Pulmonary artery endothelial cell (primary cell): ENCODE measurements around the gene MARF1. TPM values are rescaled to one million over a fixed set of nuclear protein-coding genes. Genes with fewer than 3 reads are reported as not detected.
"Not testable (repeated sequence)": the region's sequence is repeated elsewhere in the genome, so short reads cannot be mapped to it uniquely, and the experiment has no call there.

Experiments
- DNase-seq: peaks from one replicate; pipeline ENCODE4 v3.0.0-alpha.2; 2011; ENCODE audit warnings: low read depth, low spot score
- total RNA-seq: library from RNA; depleted of rRNA; stranded (reverse); fragments of >200 nt; gene quantifications from 2 replicates; pipeline ENCODE4 v1.2.3, GENCODE V29; 2014

Gene MARF1
- total RNA-seq, 1 donor from 2014 or later = 11.2 TPM

- DNase-seq = not testable (repeated sequence)
Observed at GRCh38 chr16:15573896-15574613, 68.9 kb downstream of the MARF1 start.

- DNase-seq = no peak
Observed at GRCh38 chr16:15573274-15573895, 69.6 kb downstream of the MARF1 start.

- no peak for DNase-seq
Observed at GRCh38 chr16:15572329-15573001, 70.5 kb downstream of the MARF1 start.

GRCh38 chr16:15571557-15571956 lies 71.4 kb downstream of the MARF1 start:
- no peak for DNase-seq

- not testable (repeated sequence) for DNase-seq
Observed at GRCh38 chr16:15570666-15571065, 72.3 kb downstream of the MARF1 start.

GRCh38 chr16:15567823-15568222 lies 75.1 kb downstream of the MARF1 start:
- no peak for DNase-seq

- DNase-seq = no peak
Observed at GRCh38 chr16:15566095-15566494, 76.9 kb downstream of the MARF1 start.

GRCh38 chr16:15564604-15565339 lies 78.2 kb downstream of the MARF1 start:
- no peak for DNase-seq

- DNase-seq = no peak
Observed at GRCh38 chr16:15559176-15559575, 83.8 kb downstream of the MARF1 start.

- no peak for DNase-seq
Observed at GRCh38 chr16:15557258-15557657, 85.7 kb downstream of the MARF1 start.

- DNase-seq = no peak
Observed at GRCh38 chr16:15556130-15556529, 86.8 kb downstream of the MARF1 start.

- no peak for DNase-seq
Observed at GRCh38 chr16:15553313-15554088, 89.5 kb downstream of the MARF1 start.

GRCh38 chr16:15552507-15552906 lies 90.4 kb downstream of the MARF1 start:
- DNase-seq = no peak

- DNase-seq = no peak
Observed at GRCh38 chr16:15548482-15548891, 94.5 kb downstream of the MARF1 start.

- DNase-seq = no peak
Observed at GRCh38 chr16:15547768-15548096, 95.2 kb downstream of the MARF1 start.

- DNase-seq = not testable (repeated sequence)
Observed at GRCh38 chr16:15547072-15547767, 95.7 kb downstream of the MARF1 start.

- no peak for DNase-seq
Observed at GRCh38 chr16:15545544-15545943, 97.4 kb downstream of the MARF1 start.

- DNase-seq = no peak
Observed at GRCh38 chr16:15544405-15544804, 98.5 kb downstream of the MARF1 start.
